ENCODE measurements around the gene GREM1.

GRCh38 chr15:32738666-32739065 lies 20.9 kb downstream of the GREM1 start:
- TF ChIP-seq CTCF (IDR thresholded peaks at IDR 0.05; ENCODE audit: borderline replicate concordance, extremely low read depth, low read length, poor library complexity, severe bottlenecking) = no peak
- no peak for TF ChIP-seq EZH2 (IDR thresholded peaks at IDR 0.05; ENCODE audit: borderline replicate concordance, low read depth, low read length, severe bottlenecking)
